ENCODE data around the gene SLC8A3.

- TF ChIP-seq CTCF (IDR thresholded peaks at IDR 0.05; ENCODE audit: insufficient read depth, low read length) (no peak), POLR2AphosphoS5 (IDR thresholded peaks at IDR 0.05; ENCODE audit: low read depth) (no peak), SPI1 (IDR thresholded peaks at IDR 0.05; ENCODE audit: borderline replicate concordance, low read depth) (no peak)
Measured at GRCh38 chr14:70148911-70149595, 39.7 kb downstream of the SLC8A3 start.

Data from HL-60 (cell line).